SJSA1 (cell line): Measurements from ENCODE around the gene TRAPPC12. TPM values are rescaled to one million over a fixed set of nuclear protein-coding genes. Genes with fewer than 3 reads are reported as not detected.

Experiments used
- DNase-seq, 2 experiments: peaks; one replicate each; pipeline ENCODE4 v3.0.0-alpha.2; 2015 to 2020; ENCODE audit warnings: low spot score in 2 of 2, low read depth in 1 of 2
- H3K27ac ChIP-seq: fragments of 250-450 bp; sonication (Bioruptor Pico); 2 replicates; pipeline ENCODE4 v1.5.1; 2020; ENCODE audit warnings: mild to moderate bottlenecking, moderate library complexity
- H3K27me3 ChIP-seq: fragments of 250-450 bp; sonication (Bioruptor Pico); replicated peaks from 2 replicates; pipeline ENCODE4 v1.5.1; 2020; ENCODE audit warnings: mild to moderate bottlenecking, moderate library complexity
- H3K36me3 ChIP-seq: fragments of 250-450 bp; sonication (Bioruptor Pico); 2 replicates; pipeline ENCODE4 v1.5.1; 2020; ENCODE audit warnings: mild to moderate bottlenecking
- H3K4me1 ChIP-seq: fragments of 250-450 bp; sonication (Bioruptor Pico); replicated peaks from 2 replicates; pipeline ENCODE4 v1.6.1; 2021; ENCODE audit warnings: mild to moderate bottlenecking
- H3K4me3 ChIP-seq: fragments of 250-450 bp; sonication (Bioruptor Pico); 2 replicates; pipeline ENCODE4 v1.5.1; 2020; ENCODE audit warnings: mild to moderate bottlenecking
- H3K9me3 ChIP-seq: fragments of 250-450 bp; sonication (Bioruptor Pico); replicated peaks from 2 replicates; pipeline ENCODE4 v1.5.1; 2020; ENCODE audit warnings: mild to moderate bottlenecking
- total RNA-seq: library from RNA; depleted of rRNA; stranded (reverse); fragments of >200 nt; shearing (Covaris generic); gene quantifications from 2 replicates; pipeline ENCODE4 v1.2.3, GENCODE V29; 2014

The TRAPPC12 gene
- total RNA-seq, 1 experiment from 2014 or later, result 56.1 TPM

GRCh38 chr2:3483227-3483985 is 103.9 kb downstream of the TRAPPC12 start:
- Histone ChIP-seq H3K36me3 (peaks cover 33% of the 10 kb centered on the region), H3K9me3 (0 out of 2 replicates have a peak, but pooled peaks cover 4% of the 10 kb centered on the region), H3K27me3 (no peaks in the 10 kb centered on the region), H3K27ac (no peak overlapping the region), H3K4me3 (no peak overlapping the region), H3K4me1 (no peaks in the 10 kb centered on the region)
- DNase-seq, result no peak

GRCh38 chr2:3483986-3484960 is 104.8 kb downstream of the TRAPPC12 start:
- Histone ChIP-seq H3K9me3 (0 out of 2 replicates have a peak, but pooled peaks cover 4% of the 10 kb centered on the region), H3K27me3 (no peaks in the 10 kb centered on the region), H3K36me3 (peaks cover 26% of the 10 kb centered on the region), H3K4me3 (no peak overlapping the region), H3K27ac (no peak overlapping the region), H3K4me1 (no peaks in the 10 kb centered on the region)
- no peak for DNase-seq

- no peaks in the 10 kb centered on the region for H3K4me1 ChIP-seq
- H3K36me3 ChIP-seq, result peaks cover 19% of the 10 kb centered on the region; the same call in 1 of the 2 replicates
- 0 out of 2 replicates have a peak, but pooled peaks cover 4% of the 10 kb centered on the region for H3K9me3 ChIP-seq
- H3K4me3 ChIP-seq, result no peak overlapping the region
- no peak overlapping the region for H3K27ac ChIP-seq
- H3K27me3 ChIP-seq, result no peaks in the 10 kb centered on the region
- no peak for DNase-seq
Observed at GRCh38 chr2:3485166-3485565, 105.7 kb downstream of the TRAPPC12 start.

- no peak overlapping the region for H3K27ac ChIP-seq
Observed at GRCh38 chr2:3486047-3487027, 106.8 kb downstream of the TRAPPC12 start.

GRCh38 chr2:3487028-3487425 is 107.5 kb downstream of the TRAPPC12 start:
- peaks cover 12% of the 10 kb centered on the region; the same call in 1 of the 2 replicates for H3K36me3 ChIP-seq
- peak in 1 of 2 experiments; percentile 21 for DNase-seq
- no peak overlapping the region for H3K27ac ChIP-seq
- no peak overlapping the region for H3K4me3 ChIP-seq
- peaks cover 12% of the 10 kb centered on the region for H3K4me1 ChIP-seq
- H3K9me3 ChIP-seq, result 0 out of 2 replicates have a peak, but pooled peaks cover 4% of the 10 kb centered on the region
- no peaks in the 10 kb centered on the region for H3K27me3 ChIP-seq

More at GRCh38 chr2:3486047-3487027, 106.8 kb downstream of the TRAPPC12 start:
- Histone ChIP-seq H3K4me1 (peaks cover 10% of the 10 kb centered on the region), H3K36me3 (peaks cover 17% of the 10 kb centered on the region; the same call in 1 of the 2 replicates), H3K27me3 (no peaks in the 10 kb centered on the region), H3K9me3 (0 out of 2 replicates have a peak, but pooled peaks cover 4% of the 10 kb centered on the region), H3K4me3 (no peak overlapping the region)
- DNase-seq, result peak in 1 of 2 experiments; percentile 42

GRCh38 chr2:3487432-3487831 is 107.9 kb downstream of the TRAPPC12 start:
- H3K9me3 ChIP-seq, result 0 out of 2 replicates have a peak, but pooled peaks cover 4% of the 10 kb centered on the region
- no peak overlapping the region for H3K4me3 ChIP-seq
- H3K36me3 ChIP-seq, result peaks cover 8% of the 10 kb centered on the region; the same call in 1 of the 2 replicates
- DNase-seq, result peak in 1 of 2 experiments; percentile 36
- H3K4me1 ChIP-seq, result peaks cover 12% of the 10 kb centered on the region
- no peak overlapping the region for H3K27ac ChIP-seq
- H3K27me3 ChIP-seq, result no peaks in the 10 kb centered on the region

- Histone ChIP-seq H3K4me1 (peaks cover 12% of the 10 kb centered on the region), H3K27ac (no peak overlapping the region), H3K4me3 (no peak overlapping the region), H3K27me3 (no peaks in the 10 kb centered on the region), H3K36me3 (peaks cover 6% of the 10 kb centered on the region; the same call in 1 of the 2 replicates), H3K9me3 (0 out of 2 replicates have a peak, but pooled peaks cover 4% of the 10 kb centered on the region)
- peak in 1 of 2 experiments; percentile 24 for DNase-seq
Observed at GRCh38 chr2:3488061-3488531, 108.6 kb downstream of the TRAPPC12 start.

GRCh38 chr2:3488855-3489763 is 109.6 kb downstream of the TRAPPC12 start:
- Histone ChIP-seq H3K27me3 (no peaks in the 10 kb centered on the region), H3K9me3 (0 out of 2 replicates have a peak, but pooled peaks cover 4% of the 10 kb centered on the region)
- DNase-seq, result peak in 1 of 2 experiments; percentile 41

GRCh38 chr2:3489764-3490115 is 110.2 kb downstream of the TRAPPC12 start:
- Histone ChIP-seq H3K27me3 (no peaks in the 10 kb centered on the region), H3K4me1 (peaks cover 12% of the 10 kb centered on the region), H3K4me3 (no peak overlapping the region), H3K9me3 (0 out of 2 replicates have a peak, but pooled peaks cover 4% of the 10 kb centered on the region), H3K27ac (no peak overlapping the region), H3K36me3 (peaks cover 6% of the 10 kb centered on the region; the same call in 1 of the 2 replicates)
- DNase-seq, result no peak

More at GRCh38 chr2:3488855-3489763, 109.6 kb downstream of the TRAPPC12 start:
- Histone ChIP-seq H3K4me3 (no peak overlapping the region), H3K27ac (no peak overlapping the region), H3K36me3 (peaks cover 6% of the 10 kb centered on the region; the same call in 1 of the 2 replicates), H3K4me1 (peaks cover 12% of the 10 kb centered on the region)

GRCh38 chr2:3490191-3491170 is 111.0 kb downstream of the TRAPPC12 start:
- Histone ChIP-seq H3K36me3 (peaks cover 6% of the 10 kb centered on the region; the same call in 1 of the 2 replicates), H3K4me3 (no peak overlapping the region), H3K4me1 (peaks cover 12% of the 10 kb centered on the region), H3K9me3 (0 out of 2 replicates have a peak, but pooled peaks cover 4% of the 10 kb centered on the region), H3K27me3 (no peaks in the 10 kb centered on the region), H3K27ac (no peak overlapping the region)
- DNase-seq, result peak; percentile 30 to 60

GRCh38 chr2:3491306-3491705 is 111.8 kb downstream of the TRAPPC12 start:
- peaks cover under 1% of the 10 kb centered on the region; the same call in 1 of the 2 replicates for H3K36me3 ChIP-seq
- 0 out of 2 replicates have a peak, but pooled peaks cover 4% of the 10 kb centered on the region for H3K9me3 ChIP-seq
- H3K4me3 ChIP-seq, result no peak overlapping the region
- H3K27ac ChIP-seq, result no peak overlapping the region
- DNase-seq, result peak in 1 of 2 experiments; percentile 14
- H3K27me3 ChIP-seq, result no peaks in the 10 kb centered on the region
- peaks cover 12% of the 10 kb centered on the region for H3K4me1 ChIP-seq
